ENCODE results near the gene HNRNPA0.

Gene HNRNPA0

GRCh38 chr5:137758715-137759306 is 4.6 kb upstream of the HNRNPA0 start:
- Histone ChIP-seq H3K4me3 (no peak overlapping the region), H3K9ac (ENCODE audit: insufficient read length) (no peak overlapping the region), H3K9me3 (ENCODE audit: low read depth, low read length) (no peaks in the 10 kb centered on the region), H3K36me3 (ENCODE audit: insufficient read depth, low read length) (no peaks in the 10 kb centered on the region), H3K27ac (no peak overlapping the region)
- no peak for DNase-seq (ENCODE audit: low read depth, low spot score)
- TF ChIP-seq EZH2 (IDR thresholded peaks at IDR 0.05) (no peak), FOXP2 (optimal IDR thresholded peaks at IDR 0.05; ENCODE audit: control extremely low read depth, extremely low read length, insufficient read depth) (no peak), POLR2AphosphoS5 (IDR thresholded peaks at IDR 0.05; ENCODE audit: borderline replicate concordance, low read depth, low read length) (no peak)

- no peak for DNase-seq (ENCODE audit: low read depth, low spot score)
- H3K4me3 ChIP-seq = no peak overlapping the region
- no peak overlapping the region for H3K9ac ChIP-seq (ENCODE audit: insufficient read length)
Measured at GRCh38 chr5:137758121-137758520, 4.0 kb upstream of the HNRNPA0 start.

GRCh38 chr5:137757634-137758033 is 3.5 kb upstream of the HNRNPA0 start:
- H3K9ac ChIP-seq (ENCODE audit: insufficient read length) = no peak overlapping the region
- H3K9me3 ChIP-seq (ENCODE audit: low read depth, low read length) = no peaks in the 10 kb centered on the region
- DNase-seq (ENCODE audit: low read depth, low spot score) = no peak
- H3K36me3 ChIP-seq (ENCODE audit: insufficient read depth, low read length) = peaks cover 5% of the 10 kb centered on the region
- TF ChIP-seq EZH2 (IDR thresholded peaks at IDR 0.05) (no peak), POLR2AphosphoS5 (IDR thresholded peaks at IDR 0.05; ENCODE audit: borderline replicate concordance, low read depth, low read length) (no peak), FOXP2 (optimal IDR thresholded peaks at IDR 0.05; ENCODE audit: control extremely low read depth, extremely low read length, insufficient read depth) (no peak)
- no peak overlapping the region for H3K27ac ChIP-seq
- no peak overlapping the region for H3K4me3 ChIP-seq

More at GRCh38 chr5:137758121-137758520, 4.0 kb upstream of the HNRNPA0 start:
- TF ChIP-seq POLR2AphosphoS5 (IDR thresholded peaks at IDR 0.05; ENCODE audit: borderline replicate concordance, low read depth, low read length) (no peak), FOXP2 (optimal IDR thresholded peaks at IDR 0.05; ENCODE audit: control extremely low read depth, extremely low read length, insufficient read depth) (no peak), EZH2 (IDR thresholded peaks at IDR 0.05) (no peak)
- no peak overlapping the region for H3K27ac ChIP-seq
- no peaks in the 10 kb centered on the region for H3K9me3 ChIP-seq (ENCODE audit: low read depth, low read length)
- H3K36me3 ChIP-seq (ENCODE audit: insufficient read depth, low read length) = peaks cover under 1% of the 10 kb centered on the region

- TF ChIP-seq FOXP2 (optimal IDR thresholded peaks at IDR 0.05; ENCODE audit: control extremely low read depth, extremely low read length, insufficient read depth) (no peak), POLR2AphosphoS5 (IDR thresholded peaks at IDR 0.05; ENCODE audit: borderline replicate concordance, low read depth, low read length) (no peak), EZH2 (IDR thresholded peaks at IDR 0.05) (no peak)
- peak overlapping the region; percentile 84 for H3K4me3 ChIP-seq
- peaks cover 26% of the 10 kb centered on the region for H3K36me3 ChIP-seq (ENCODE audit: insufficient read depth, low read length)
- peak overlapping the region; percentile 99 for H3K27ac ChIP-seq
- H3K9me3 ChIP-seq (ENCODE audit: low read depth, low read length) = no peaks in the 10 kb centered on the region
- DNase-seq (ENCODE audit: low read depth, low spot score) = no peak
- peak overlapping the region; percentile 99 for H3K9ac ChIP-seq (ENCODE audit: insufficient read length)
Measured at GRCh38 chr5:137754961-137755762, 999 bp upstream of the HNRNPA0 start.

GRCh38 chr5:137753691-137754187 is 424 bp downstream of the HNRNPA0 start:
- Histone ChIP-seq H3K4me3 (peak overlapping the region; percentile 84), H3K9ac (ENCODE audit: insufficient read length) (peak overlapping the region; percentile 99), H3K36me3 (ENCODE audit: insufficient read depth, low read length) (peaks cover 26% of the 10 kb centered on the region), H3K9me3 (ENCODE audit: low read depth, low read length) (no peaks in the 10 kb centered on the region), H3K27ac (peak overlapping the region; percentile 99)
- DNase-seq (ENCODE audit: low read depth, low spot score) = no peak
- TF ChIP-seq POLR2AphosphoS5 (IDR thresholded peaks at IDR 0.05; ENCODE audit: borderline replicate concordance, low read depth, low read length) = no peak
- TF ChIP-seq FOXP2 (optimal IDR thresholded peaks at IDR 0.05; ENCODE audit: control extremely low read depth, extremely low read length, insufficient read depth) = no peak
- TF ChIP-seq EZH2 (IDR thresholded peaks at IDR 0.05) = no peak

GRCh38 chr5:137752905-137753690 is 1.1 kb downstream of the HNRNPA0 start:
- Histone ChIP-seq H3K4me3 (peak overlapping the region; percentile 84), H3K27ac (peak overlapping the region; percentile 99), H3K36me3 (ENCODE audit: insufficient read depth, low read length) (peaks cover 26% of the 10 kb centered on the region), H3K9ac (ENCODE audit: insufficient read length) (peak overlapping the region; percentile 99), H3K9me3 (ENCODE audit: low read depth, low read length) (no peaks in the 10 kb centered on the region)
- TF ChIP-seq FOXP2 (optimal IDR thresholded peaks at IDR 0.05; ENCODE audit: control extremely low read depth, extremely low read length, insufficient read depth) = no peak
- TF ChIP-seq EZH2 (IDR thresholded peaks at IDR 0.05) = no peak
- TF ChIP-seq POLR2AphosphoS5 (IDR thresholded peaks at IDR 0.05; ENCODE audit: borderline replicate concordance, low read depth, low read length) = no peak; the same call in 1 of the 2 replicates
- no peak for DNase-seq (ENCODE audit: low read depth, low spot score)

- Histone ChIP-seq H3K9me3 (ENCODE audit: low read depth, low read length) (no peaks in the 10 kb centered on the region), H3K4me3 (peak overlapping the region; percentile 84), H3K36me3 (ENCODE audit: insufficient read depth, low read length) (peaks cover 26% of the 10 kb centered on the region), H3K27ac (no peak overlapping the region), H3K9ac (ENCODE audit: insufficient read length) (peak overlapping the region; percentile 99)
- DNase-seq (ENCODE audit: low read depth, low spot score) = peak; percentile 57
- TF ChIP-seq FOXP2 (optimal IDR thresholded peaks at IDR 0.05; ENCODE audit: control extremely low read depth, extremely low read length, insufficient read depth) (no peak), POLR2AphosphoS5 (IDR thresholded peaks at IDR 0.05; ENCODE audit: borderline replicate concordance, low read depth, low read length) (peak; percentile 29; the same call in 1 of the 2 replicates)
Measured at GRCh38 chr5:137751869-137752491, 2.2 kb downstream of the HNRNPA0 start.

Measured in SK-N-MC (cell line).